HG03196 (cell line): Measurements from ENCODE around the gene MATR3.
"Not testable (repeated sequence)": the region's sequence is repeated elsewhere in the genome, so short reads cannot be mapped to it uniquely, and the experiment has no call there.

Source experiments
- ATAC-seq: cut with Tn5 transposase; IDR thresholded peaks from one replicate; pipeline ENCODE4 v1.9.1; 2021; ENCODE audit not compliant: unreplicated experiment

MATR3 gene

GRCh38 chr5:139345442-139345841 lies 51.9 kb downstream of the MATR3 start:
- not testable (repeated sequence) for ATAC-seq

DNA sequence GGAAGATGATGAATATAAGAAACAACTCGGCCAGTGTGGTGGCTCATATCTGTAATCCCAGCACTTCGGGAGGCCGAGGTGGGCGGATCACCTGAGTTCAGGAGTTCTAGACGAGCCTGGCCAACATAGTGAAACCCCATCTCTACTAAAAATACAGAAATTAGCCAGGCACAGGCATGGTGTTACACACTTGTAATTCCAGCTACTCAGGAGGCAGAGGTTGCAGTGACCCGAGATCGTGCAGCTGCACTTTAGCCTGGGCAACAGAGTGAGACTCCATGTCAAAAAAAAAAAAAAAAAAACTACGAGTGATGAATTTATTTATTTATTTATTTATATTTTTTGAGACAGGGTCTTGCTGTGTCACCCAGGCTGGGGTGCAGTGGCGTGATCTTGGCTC lies 54.3 kb downstream of the MATR3 start:
- not testable (repeated sequence) for ATAC-seq

- ATAC-seq = no peak
These were observed 60.6 kb downstream of the MATR3 start for GRCh38 chr5:139354186-139354585.

DNA sequence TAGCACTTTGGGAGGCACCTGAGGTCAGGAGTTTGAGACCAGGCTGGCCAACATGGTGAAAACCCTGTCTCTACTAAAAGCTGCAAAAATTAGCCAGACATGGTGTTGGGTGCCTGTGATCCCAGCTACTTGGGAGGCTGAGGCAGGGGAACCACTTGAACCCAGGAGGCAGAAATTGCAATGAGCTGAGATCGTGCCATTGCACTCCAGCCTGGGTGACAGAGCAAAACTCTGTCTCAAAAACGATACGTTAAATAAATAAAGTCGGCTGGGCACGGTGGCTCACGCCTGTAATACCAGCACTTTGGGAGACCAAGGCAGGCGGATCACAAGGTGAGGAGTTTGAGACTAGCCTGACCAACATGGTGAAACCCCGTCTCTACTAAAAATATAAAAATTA lies 62.4 kb downstream of the MATR3 start:
- ATAC-seq = not testable (repeated sequence)

DNA sequence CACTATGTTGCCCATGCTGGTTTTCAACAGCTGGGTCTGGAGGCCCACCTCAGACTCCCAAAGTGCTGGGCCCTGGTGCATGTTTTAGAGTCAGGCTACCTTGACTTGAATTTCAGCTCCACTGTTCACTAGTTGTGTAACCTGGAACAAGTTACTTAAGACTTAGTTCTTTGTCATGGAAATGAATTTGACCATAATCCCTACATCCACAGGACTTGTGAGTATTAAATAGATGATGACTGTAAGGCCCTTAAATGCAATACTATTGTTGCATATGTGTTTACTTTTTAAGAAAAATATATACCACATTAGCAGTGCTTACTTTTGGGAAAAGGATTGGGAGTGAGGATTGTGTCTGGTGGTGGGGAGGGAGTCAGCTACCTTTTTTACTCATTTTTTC lies 64.5 kb downstream of the MATR3 start:
- no peak for ATAC-seq

- ATAC-seq = no peak
These were observed 66.8 kb downstream of the MATR3 start for GRCh38 chr5:139360384-139360783.

- no peak for ATAC-seq
These were observed 68.4 kb downstream of the MATR3 start for GRCh38 chr5:139361835-139362429.

DNA sequence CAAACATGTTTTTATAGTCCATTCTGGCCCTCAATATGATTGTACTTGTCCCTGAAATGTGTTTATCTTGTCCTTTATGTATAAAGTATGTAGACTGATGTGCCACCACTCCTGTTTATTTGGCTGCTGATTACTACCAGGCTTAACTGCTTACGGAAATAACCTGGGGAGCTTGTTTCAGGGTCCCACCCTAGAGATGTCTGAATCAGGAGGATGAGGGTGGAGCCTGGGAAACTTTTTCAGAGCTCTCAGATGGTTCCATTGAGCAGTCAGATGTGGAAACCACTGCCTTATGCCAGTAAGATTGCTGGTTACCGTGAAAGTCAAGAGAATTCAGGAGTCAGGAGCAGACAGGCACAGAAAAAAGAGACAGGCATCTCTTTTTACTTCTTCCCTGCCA lies 70.4 kb downstream of the MATR3 start:
- ATAC-seq = no peak

DNA sequence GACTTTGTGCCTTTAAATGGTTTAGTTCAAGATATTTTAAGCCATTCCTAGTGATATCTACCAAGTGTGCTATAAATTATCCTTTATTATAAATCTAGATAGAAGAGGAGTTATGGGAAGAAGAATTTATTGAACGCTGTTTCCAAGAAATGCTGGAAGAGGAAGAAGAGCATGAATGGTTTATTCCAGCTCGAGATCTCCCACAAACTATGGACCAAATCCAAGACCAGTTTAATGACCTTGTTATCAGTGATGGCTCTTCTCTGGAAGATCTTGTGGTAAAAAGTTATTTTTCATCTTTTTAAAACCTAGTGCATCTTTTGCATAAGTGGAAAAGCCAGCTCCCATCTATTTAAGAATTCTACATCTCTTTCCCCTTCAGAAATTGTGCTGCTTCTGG lies 70.9 kb downstream of the MATR3 start:
- ATAC-seq = no peak

- ATAC-seq = no peak
These were observed 75.1 kb downstream of the MATR3 start for GRCh38 chr5:139368613-139369012.

DNA sequence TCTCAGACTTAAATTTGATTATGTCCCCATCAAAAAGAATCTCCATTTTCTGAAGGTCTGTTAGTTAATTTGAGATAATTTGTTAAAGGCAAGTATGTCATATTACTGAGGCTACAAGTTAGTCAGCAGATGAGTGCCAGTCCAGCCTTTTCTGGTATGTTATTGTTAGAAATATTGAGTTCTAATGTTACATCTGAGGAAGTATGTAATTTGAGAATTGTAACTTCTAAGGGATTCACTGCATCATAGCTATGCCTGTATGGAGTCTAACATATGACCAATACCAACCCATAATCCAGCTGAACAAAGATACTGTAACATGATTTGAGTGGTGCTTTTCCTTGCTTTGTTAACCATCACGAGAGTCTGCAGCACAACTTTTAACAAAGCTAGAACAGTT lies 75.6 kb downstream of the MATR3 start:
- no peak for ATAC-seq

DNA sequence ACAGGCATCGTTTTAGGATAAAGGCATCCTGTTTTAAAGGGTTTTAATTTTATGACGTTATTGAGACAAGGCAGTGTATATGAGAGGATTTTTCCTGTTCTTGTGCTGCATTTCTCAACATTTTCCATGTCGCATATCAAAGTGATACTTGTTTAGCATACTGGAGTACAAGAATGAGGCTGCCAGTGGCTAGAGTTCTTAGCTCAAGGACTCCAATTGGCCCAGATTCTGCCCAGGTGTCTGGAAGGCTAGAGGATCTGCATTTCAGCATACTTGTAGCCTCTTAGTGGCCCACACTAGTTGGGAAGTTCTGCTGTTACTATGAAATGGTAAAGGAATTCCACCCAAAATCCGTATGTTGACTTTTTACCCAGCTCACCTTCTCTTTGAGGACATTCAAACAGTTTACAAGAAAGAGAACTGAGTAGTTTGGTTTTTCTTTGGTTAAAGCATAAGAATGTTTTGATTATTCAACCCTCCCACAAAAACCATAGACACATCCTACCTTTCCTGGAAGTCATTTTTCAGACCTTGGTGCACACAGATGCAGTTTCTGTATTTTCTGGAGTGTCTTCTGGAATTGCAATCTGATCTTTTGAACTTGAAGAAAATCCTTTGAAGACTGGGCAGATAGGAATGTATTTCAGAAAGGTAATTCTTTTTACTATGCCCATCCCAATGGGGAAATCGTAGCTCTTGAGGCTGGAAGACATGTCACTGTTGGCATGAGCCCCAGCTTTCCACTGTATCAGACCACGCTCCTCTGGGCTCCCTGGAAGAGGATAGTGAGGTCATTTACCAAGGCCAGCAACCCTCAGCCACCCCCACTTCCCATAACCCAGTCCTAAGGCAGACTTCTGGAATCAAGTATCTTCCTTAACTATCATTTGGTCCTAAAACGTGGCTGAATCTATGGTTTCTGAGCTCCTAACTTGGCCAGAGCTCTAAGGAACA lies 78.2 kb downstream of the MATR3 start:
- ATAC-seq = no peak

- ATAC-seq = no peak
These were observed 81.4 kb downstream of the MATR3 start for GRCh38 chr5:139374909-139375308.

- no peak for ATAC-seq
These were observed 82.8 kb downstream of the MATR3 start for GRCh38 chr5:139376364-139376763.

- ATAC-seq = no peak
These were observed 83.7 kb downstream of the MATR3 start for GRCh38 chr5:139377226-139377625.

GRCh38 chr5:139378101-139378825 lies 84.7 kb downstream of the MATR3 start:
- ATAC-seq = no peak

DNA sequence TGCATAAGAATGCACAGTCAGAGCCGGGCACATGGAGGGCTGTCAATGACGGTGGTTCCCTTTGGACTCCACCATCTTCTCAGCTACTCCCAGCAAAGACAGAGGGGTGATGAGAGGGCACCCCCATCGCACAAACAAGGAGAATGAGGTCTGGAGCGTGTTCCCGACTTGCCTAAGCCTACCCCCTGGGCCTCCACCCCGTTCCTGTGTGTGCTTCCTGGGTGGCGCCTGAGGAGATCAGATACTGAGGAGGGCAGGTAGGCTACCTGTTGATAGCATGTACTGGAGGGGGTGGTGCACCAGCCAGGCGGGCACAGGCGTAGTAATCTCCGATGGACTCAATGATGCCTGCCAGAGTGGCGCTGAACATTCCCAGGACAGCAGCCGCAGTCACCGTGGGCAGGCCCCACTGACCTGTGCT lies 85.4 kb downstream of the MATR3 start:
- ATAC-seq = no peak

DNA sequence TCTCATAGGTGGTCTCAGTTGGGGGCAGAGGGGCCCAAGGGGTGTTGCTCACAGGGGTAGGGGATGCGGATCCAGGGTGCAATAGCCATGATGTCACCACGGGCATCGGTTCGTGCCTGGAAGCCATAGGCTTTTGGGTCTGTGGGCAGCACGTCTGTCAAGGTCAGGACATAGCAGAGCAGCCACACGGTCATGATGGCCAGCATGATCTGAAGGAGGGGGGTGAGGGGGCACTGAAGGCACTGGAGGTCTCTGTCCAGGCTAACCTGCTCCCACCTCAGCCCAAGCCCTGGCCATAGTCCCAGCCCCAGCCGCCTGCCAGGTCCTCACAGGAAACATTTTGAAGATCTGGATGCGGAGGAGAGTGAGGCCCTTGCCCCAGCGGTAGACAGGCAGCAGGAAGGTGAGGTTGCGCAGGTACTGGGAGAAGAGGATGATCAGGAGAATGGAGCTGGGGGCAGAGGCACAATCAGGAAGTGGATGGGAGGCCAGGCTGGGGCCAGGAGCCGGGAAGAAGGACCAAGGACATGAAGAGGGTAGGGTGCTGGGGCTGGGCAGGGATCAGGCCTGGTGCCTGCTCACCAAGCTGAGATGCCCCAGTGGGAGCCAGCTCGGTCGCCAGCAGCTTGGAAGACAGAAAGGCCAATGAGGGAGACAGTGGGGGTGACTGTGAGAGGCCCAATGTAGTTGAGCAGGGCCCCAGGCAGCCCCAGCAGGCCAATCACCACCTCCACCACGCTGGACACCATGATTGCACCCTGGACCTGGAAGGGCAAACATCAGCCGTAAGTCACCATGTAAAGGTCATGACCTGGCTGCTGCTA lies 86.3 kb downstream of the MATR3 start:
- ATAC-seq = no peak
